GM06990 (cell line): Measurements from ENCODE around the gene EWSR1.

ENCODE experiments used
- DNase-seq: peaks from one replicate; pipeline ENCODE4 v3.0.0-alpha.2; 2011; ENCODE audit not compliant: insufficient read length; ENCODE audit errors: extremely low read depth
- H3K27me3 ChIP-seq: replicated peaks from 2 replicates; pipeline ENCODE4 v1.6.0; 2011; ENCODE audit warnings: low read length; ENCODE audit not compliant: control insufficient read depth, insufficient read depth
- H3K36me3 ChIP-seq: 2 replicates; pipeline ENCODE4 v1.5.1; 2011; ENCODE audit warnings: low read length; ENCODE audit not compliant: control insufficient read depth, insufficient read depth
- H3K4me3 ChIP-seq: replicated peaks from 2 replicates; pipeline ENCODE4 v1.5.1; 2011; ENCODE audit warnings: low read depth, mild to moderate bottlenecking, control low read depth, low read length
- CTCF ChIP-seq: IDR thresholded peaks from 2 replicates; pipeline ENCODE4 v1.5.1; 2011; ENCODE audit warnings: low read length, control low read depth, mild to moderate bottlenecking, inconsistent platforms; ENCODE audit not compliant: insufficient read depth, poor library complexity, severe bottlenecking

EWSR1 gene

GRCh38 chr22:29300807-29301601, 32.9 kb downstream of the EWSR1 start:
- Histone ChIP-seq H3K4me3 (no peak overlapping the region), H3K36me3 (peaks cover 32% of the 10 kb centered on the region), H3K27me3 (no peaks in the 10 kb centered on the region; the same call in 1 of the 2 replicates)
- no peak for DNase-seq
- TF ChIP-seq CTCF: no peak

- no peak for DNase-seq
- H3K27me3 ChIP-seq: no peaks in the 10 kb centered on the region; the same call in 1 of the 2 replicates
- no peak overlapping the region for H3K4me3 ChIP-seq
- H3K36me3 ChIP-seq: peaks cover 26% of the 10 kb centered on the region
- TF ChIP-seq CTCF: no peak
Measured at GRCh38 chr22:29301716-29302401, 33.8 kb downstream of the EWSR1 start.

- no peak overlapping the region for H3K4me3 ChIP-seq
- no peak for TF ChIP-seq CTCF
- DNase-seq: no peak
- peaks cover 21% of the 10 kb centered on the region for H3K36me3 ChIP-seq
- no peaks in the 10 kb centered on the region; the same call in 1 of the 2 replicates for H3K27me3 ChIP-seq
Measured at GRCh38 chr22:29302402-29302680, 34.3 kb downstream of the EWSR1 start.

- peak; percentile 1 for TF ChIP-seq CTCF
- no peak for DNase-seq
- H3K4me3 ChIP-seq: no peak overlapping the region
Measured at GRCh38 chr22:29302681-29303465, 34.8 kb downstream of the EWSR1 start.

GRCh38 chr22:29305836-29306174, 37.7 kb downstream of the EWSR1 start:
- H3K4me3 ChIP-seq: no peak overlapping the region
- no peak for DNase-seq

More at GRCh38 chr22:29302681-29303465, 34.8 kb downstream of the EWSR1 start:
- Histone ChIP-seq H3K27me3 (no peaks in the 10 kb centered on the region; the same call in 1 of the 2 replicates), H3K36me3 (peaks cover 17% of the 10 kb centered on the region)

More at GRCh38 chr22:29305836-29306174, 37.7 kb downstream of the EWSR1 start:
- Histone ChIP-seq H3K36me3 (no peaks in the 10 kb centered on the region; the same call in 1 of the 2 replicates), H3K27me3 (no peaks in the 10 kb centered on the region; the same call in 1 of the 2 replicates)
- TF ChIP-seq CTCF: no peak
